HG02798 (cell line): ENCODE data around the gene VSTM4.

Experiments
- ATAC-seq: cut with Tn5 transposase; IDR thresholded peaks from one replicate; pipeline ENCODE4 v1.9.1; 2021; ENCODE audit warnings: mild to moderate bottlenecking; ENCODE audit not compliant: unreplicated experiment, poor library complexity

VSTM4 gene

GRCh38 chr10:49012603-49013002 is 102.7 kb downstream of the VSTM4 start:
- ATAC-seq, result no peak

- ATAC-seq, result no peak
Measured at GRCh38 chr10:49011756-49012155, 103.6 kb downstream of the VSTM4 start.

DNA sequence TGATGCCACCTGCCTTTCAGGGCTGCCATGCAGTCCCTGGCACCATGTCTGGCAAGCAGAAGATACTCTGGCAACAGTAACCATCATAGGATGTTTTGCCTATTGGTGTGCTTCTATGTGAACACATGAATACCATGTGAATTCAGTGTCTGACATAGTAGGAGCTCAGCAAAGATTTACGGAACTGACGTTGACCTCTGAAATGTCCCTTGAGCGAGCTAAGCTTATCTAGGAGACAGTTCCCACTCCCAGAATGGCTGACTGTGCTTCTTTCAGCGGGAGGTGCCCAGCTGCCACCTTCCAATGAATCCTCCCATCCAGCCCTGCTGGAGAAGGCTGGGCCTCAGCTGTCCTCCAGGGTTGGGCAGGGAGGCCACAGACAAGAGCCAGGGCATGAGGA is 104.5 kb downstream of the VSTM4 start:
- no peak for ATAC-seq

DNA sequence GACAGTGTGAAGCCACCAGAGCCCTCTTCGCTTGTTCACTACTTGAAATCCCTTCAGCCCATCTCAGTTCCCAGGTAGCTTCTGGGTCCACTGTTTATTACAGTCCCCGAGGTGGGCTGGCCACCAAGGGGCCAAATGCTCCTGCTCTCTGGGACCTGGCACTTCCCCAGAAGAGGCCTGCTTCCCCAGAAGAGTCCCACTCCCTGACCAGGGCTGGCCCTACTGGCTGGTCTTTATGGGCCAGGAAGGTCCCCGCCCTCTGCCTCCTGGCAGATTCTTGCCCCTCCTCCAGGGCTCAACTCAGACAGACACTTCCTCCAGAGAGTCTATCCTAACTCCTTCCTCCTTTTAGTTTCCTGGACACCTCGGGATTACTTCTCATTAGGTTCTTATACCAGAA is 105.0 kb downstream of the VSTM4 start:
- no peak for ATAC-seq

DNA sequence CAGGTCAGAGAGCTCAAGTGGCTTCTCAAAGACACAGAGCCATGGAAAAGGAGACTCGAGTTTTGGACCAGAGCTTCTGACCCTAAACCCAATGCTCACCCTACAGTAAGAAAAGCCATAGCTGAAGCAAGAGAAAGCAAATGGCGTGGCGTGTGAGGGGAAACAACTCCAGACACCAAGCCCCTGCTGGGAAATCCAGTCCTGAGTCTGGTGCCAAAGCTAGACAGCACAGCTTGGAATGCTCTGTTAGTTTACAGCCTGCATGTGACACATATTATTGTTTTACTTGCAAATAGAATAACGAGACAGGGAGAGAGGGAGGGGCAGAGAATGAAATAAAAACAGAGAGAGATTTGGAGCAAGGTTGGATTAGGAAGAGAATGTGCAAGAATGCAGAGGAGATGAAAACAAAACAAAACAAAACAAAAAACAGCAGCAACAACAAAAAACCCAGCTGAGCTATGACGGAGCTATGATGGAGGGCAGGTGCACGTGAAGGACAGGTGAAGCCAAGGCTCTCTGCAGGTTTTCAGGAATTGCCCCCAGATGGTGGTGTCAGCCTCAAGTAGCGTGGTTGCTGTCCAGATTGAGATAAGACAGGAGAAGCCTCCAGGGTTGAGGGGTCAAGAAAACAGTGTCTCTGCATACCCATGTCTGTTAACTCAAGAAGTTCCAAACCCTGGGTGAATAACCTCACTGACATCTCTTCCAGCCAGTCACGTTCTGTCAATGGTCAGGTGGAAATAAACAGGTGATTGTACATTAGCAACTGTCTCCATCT is 105.9 kb downstream of the VSTM4 start:
- ATAC-seq, result no peak

DNA sequence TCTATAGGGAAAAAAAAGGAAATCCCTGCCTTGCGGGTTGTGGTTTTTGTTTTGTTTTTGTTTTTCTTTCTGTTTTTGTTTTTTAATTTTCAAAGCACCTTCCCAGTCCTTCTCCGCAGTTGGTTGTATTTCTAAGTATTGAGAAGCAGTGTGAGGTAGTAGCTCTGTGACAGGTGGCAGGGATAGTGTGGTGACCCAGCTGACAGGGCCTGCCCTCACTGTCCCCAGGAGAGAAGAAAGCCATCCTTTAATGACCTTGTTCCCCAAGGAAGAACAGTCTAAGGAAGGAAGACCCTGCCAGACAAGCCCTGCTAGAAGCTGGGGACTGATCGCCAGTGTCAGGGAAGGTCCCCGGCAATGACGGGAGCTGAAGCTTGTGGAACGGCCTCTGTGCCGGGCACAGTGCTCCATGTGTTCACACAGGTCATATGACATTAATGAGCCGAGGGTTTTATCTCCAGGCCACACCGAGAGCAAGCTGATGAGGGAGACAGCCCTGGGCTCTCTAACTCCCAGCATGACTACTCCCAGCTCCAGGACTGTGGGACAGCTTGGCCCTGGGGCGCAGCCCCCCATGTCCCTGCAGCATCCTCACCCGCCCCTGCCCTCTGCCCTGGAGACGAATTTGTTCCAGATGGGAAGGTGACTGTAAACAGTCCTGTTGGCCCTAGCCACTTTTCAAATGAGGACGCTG is 106.7 kb downstream of the VSTM4 start:
- ATAC-seq, result no peak

DNA sequence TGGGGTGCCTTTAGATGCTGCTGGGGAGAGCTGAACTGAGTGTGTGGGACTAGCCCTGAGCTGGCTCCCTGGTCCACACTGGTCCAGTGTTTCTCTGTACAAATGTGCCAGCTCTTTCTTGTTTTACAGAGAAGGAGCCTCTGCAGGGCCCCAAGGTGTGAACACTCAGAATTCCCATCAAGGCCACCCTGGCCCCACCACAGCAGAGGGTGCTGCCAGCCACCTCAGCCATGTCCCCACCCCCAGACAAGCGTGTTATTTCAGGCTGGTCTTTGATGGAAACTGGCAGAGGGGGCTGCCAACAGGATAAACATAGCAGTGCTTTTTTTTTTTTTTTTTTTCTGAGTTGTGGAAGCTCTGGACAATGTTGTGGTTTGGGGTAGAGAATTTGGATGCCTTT is 107.2 kb downstream of the VSTM4 start:
- no peak for ATAC-seq

- ATAC-seq, result no peak
Measured at GRCh38 chr10:49007129-49007528, 108.2 kb downstream of the VSTM4 start.

DNA sequence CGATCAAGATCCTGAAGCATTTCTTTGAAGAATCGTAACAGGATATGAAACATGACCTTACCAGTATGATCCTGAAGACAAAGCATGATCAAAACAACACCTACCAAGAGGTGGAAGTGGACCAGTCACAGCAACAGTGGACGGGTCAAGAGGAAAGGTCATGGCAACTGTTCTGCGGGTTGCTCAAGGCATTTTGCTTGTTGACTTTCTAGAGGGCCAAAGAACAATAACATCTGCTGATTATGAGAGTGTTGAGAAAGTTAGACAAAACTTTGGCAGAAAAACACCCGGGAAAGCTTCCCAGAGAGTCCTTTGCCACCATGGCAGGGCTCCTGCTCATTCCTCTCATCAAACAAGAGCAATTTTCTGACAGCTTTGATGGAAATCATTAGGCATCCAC is 110.1 kb downstream of the VSTM4 start:
- no peak for ATAC-seq

DNA sequence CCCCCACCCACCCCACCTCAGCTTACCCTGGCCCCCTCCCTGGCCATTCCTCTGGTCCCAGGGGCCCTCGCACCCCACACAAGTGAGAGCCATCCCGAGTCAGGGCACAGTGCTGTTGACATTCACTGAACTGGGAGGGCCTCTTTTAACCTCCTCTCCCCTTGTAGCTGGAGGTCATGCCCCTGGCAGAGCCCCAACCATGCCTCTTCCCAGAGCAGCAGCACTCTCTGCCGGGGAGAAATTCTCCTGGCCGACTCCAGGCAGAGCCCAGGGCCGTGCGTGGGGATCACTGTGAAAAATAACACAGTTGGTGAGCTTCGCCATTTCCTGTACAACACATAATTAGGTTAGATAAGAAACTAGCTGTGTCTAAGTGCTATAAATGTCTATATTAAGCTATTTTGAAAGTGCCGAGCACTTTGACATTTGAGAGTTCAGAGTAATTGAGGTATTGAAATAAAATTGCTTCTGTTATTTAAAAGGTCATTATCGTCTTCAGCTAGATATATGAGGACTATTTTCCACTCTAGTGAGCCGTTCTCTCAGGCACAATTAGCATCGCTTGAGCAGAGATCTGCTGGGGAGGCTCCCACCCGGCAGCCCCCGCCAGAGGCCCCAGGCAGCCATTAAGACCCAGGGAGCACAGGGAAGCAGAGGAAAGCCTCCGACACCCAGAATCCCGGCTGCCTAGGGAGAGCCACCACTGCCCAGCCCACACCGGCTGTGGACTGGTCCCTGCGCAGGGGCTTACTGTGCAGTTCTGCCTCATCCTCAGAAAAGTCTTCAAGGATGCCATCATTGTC is 113.3 kb downstream of the VSTM4 start:
- no peak for ATAC-seq

DNA sequence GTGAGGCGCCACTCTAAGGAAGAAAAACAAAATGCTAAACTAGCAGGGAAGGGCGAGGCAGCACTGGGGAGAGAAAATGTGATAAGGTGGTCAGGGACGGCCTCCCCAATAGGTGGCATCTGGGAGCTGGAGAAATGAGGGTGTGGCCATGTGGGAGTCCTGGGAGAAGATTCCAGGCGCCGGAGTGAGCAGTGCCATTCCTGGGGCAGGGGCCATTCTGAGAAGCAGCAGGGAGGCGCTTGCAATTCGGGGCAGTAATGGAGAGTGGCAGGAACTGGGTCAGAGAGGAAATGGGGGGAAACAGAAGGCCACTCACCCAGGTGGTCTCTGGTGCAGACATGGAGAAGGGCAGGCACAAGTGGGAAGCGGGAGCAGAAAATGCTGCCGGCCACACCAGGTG is 113.9 kb downstream of the VSTM4 start:
- no peak for ATAC-seq

GRCh38 chr10:49000437-49001398 is 114.6 kb downstream of the VSTM4 start:
- ATAC-seq, result no peak

DNA sequence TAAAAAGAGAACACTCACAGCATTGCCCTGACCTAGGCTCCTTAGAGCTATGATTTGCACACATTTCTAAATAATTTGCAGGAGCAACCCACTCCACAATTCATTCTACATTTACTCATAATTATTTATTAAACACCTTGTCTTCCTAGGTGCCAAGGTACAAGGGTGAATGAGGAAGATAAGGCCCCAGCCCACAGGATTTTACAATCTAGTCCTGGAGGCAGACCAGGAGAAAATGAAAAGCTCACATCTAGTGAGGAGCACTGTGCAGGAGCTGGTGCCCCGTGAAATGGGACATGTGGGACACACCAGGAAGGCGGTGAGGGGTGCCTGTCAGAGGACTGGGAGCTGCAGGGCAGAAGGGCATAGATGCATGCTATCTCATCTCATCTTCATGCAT is 116.0 kb downstream of the VSTM4 start:
- ATAC-seq, result no peak

- ATAC-seq, result no peak
Measured at GRCh38 chr10:48996329-48996728, 119.0 kb downstream of the VSTM4 start.

GRCh38 chr10:48993627-48994026 is 121.7 kb downstream of the VSTM4 start:
- ATAC-seq, result no peak

- ATAC-seq, result no peak
Measured at GRCh38 chr10:48990226-48990625, 125.1 kb downstream of the VSTM4 start.

- no peak for ATAC-seq
Measured at GRCh38 chr10:48985621-48986158, 129.6 kb downstream of the VSTM4 start.

DNA sequence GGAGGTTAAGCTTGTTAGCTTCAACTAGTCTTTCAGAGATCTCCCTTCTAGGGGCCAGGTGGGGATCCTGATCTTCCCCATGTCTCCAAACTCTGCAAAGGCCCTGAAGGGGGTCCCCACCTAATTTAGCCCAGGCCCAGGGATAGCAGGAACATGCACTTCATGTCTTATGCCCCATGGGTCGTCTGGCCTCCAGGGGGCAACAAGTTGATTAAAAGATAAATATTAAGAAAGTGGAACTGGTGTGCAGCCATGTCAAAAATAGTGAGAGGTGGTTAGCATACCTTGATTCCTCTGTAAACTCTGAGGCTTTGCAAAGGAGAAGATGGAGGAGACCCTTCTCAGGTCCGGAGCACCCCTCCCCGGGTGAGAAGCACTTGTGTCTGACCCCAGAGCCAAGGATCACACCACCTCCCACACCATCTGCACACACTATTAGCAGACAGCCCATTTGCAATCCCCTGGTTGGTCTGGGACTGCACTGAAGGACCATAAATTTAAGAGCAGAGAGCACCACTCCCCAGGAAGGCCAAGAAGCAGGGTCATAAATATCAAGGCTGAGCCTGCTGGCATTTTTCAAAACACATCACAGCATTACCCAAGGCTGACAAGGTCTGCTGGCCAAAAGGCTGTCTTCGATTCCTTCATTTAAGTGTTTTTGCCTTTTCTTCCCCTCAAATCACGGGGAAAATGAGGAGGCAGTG is 131.5 kb downstream of the VSTM4 start:
- no peak for ATAC-seq

GRCh38 chr10:48982584-48982983 is 132.7 kb downstream of the VSTM4 start:
- ATAC-seq, result no peak
